HCT116 (cell line): ENCODE measurements around the gene PODN. TPM values are rescaled to one million over a fixed set of nuclear protein-coding genes. Genes with fewer than 3 reads are reported as not detected.

Experiments used
- ATAC-seq: fragments of 200-7000 bp; cut with Tn5 transposase; 2 replicates; pipeline ENCODE4 v1.9.1; 2020; ENCODE audit warnings: mild to moderate bottlenecking, moderate library complexity
- BruUV-seq: library from RNA; stranded (reverse); fragments of 400-500 nt; replicated peaks from 2 replicates; lab custom pipeline; 2021; lab: Mats Ljungman, UMichigan
- CTCF ChIA-PET: fragments of 300-600 bp; sonication (Branson Sonifier 250); formaldehyde crosslinking; loops from one replicate; lab custom pipeline; 2021; ENCODE audit warnings: antibody characterized with exemption; lab: Charles Lee
- POLR2A ChIA-PET: fragments of 300-600, 350-600 bp; sonication (Branson Sonifier 250); formaldehyde crosslinking; loops from one replicate; lab custom pipeline; 2021; ENCODE audit warnings: antibody characterized with exemption; lab: Charles Lee
- RAD21 ChIA-PET, 2 experiments: fragments of 300-600 bp; sonication (Branson Sonifier 250); formaldehyde crosslinking; loops; one replicate each; lab custom pipeline; 2023; ENCODE audit warnings: low total read pairs in 2 of 2; ENCODE audit not compliant: uncharacterized antibody in 2 of 2, unreplicated experiment in 2 of 2, low non-redundant PET in 1 of 2; lab: Charles Lee
- DNase-seq: peaks from one replicate; pipeline ENCODE4 v3.0.0-alpha.2; 2010; ENCODE audit warnings: low read depth, low spot score
- H2AFZ ChIP-seq: fragments of 200-600 bp; shearing (Covaris generic), sonication (generic); 2 replicates; pipeline ENCODE4 v1.6.1; 2017; ENCODE audit warnings: low read depth, mixed run types, mixed read lengths, antibody characterized with exemption, low read length; ENCODE audit not compliant: poor library complexity, severe bottlenecking
- H3K27ac ChIP-seq: 2 replicates; pipeline ENCODE4 v1.5.1; 2012; ENCODE audit warnings: low read depth, low read length
- H3K27me3 ChIP-seq: fragments of 200-600 bp; sonication (generic); 2 replicates; pipeline ENCODE4 v1.6.1; 2016; ENCODE audit warnings: mixed run types, low read length, mixed read lengths; ENCODE audit not compliant: insufficient read depth
- H3K36me3 ChIP-seq, 2 experiments: fragments of 200-500 bp in 1 of 2; fragments of 200-600 bp in 1 of 2; sonication (Bioruptor generic) in 1 of 2; sonication (generic) in 1 of 2; 2 replicates each; pipeline versions ENCODE4 v1.5.1 to v1.6.1; 2014 to 2016; ENCODE audit warnings: low read length in 2 of 2, inconsistent platforms in 1 of 2, mixed read lengths in 1 of 2, mixed run types in 1 of 2; ENCODE audit not compliant: insufficient read depth in 2 of 2, control insufficient read depth in 1 of 2
- H3K4me1 ChIP-seq, 2 experiments: fragments of 200-600 bp in 1 of 2; sonication (generic) in 1 of 2; 2 replicates each; pipeline versions ENCODE4 v1.5.1 to v1.6.1; 2012 to 2017; ENCODE audit warnings: low read length in 2 of 2, inconsistent platforms in 1 of 2, mild to moderate bottlenecking in 1 of 2, mixed read lengths in 1 of 2, mixed run types in 1 of 2, moderate library complexity in 1 of 2; ENCODE audit not compliant: insufficient read depth in 2 of 2, control insufficient read depth in 1 of 2
- H3K4me2 ChIP-seq: fragments of 200-600 bp; sonication (generic); 2 replicates; pipeline ENCODE4 v1.6.1; 2017; ENCODE audit warnings: mixed run types, low read length, mixed read lengths
- H3K4me3 ChIP-seq, 2 experiments: fragments of 200-600 bp in 1 of 2; sonication (generic) in 1 of 2; replicated peaks in 1 of 2; 2 replicates each; pipeline ENCODE4 v1.5.1; 2011 to 2016; ENCODE audit warnings: low read length in 2 of 2, control low read depth in 1 of 2, low read depth in 1 of 2, mild to moderate bottlenecking in 1 of 2, mixed read lengths in 1 of 2, mixed run types in 1 of 2
- H3K79me2 ChIP-seq: fragments of 200-600 bp; sonication (generic); 2 replicates; pipeline ENCODE4 v1.6.1; 2017; ENCODE audit warnings: mild to moderate bottlenecking, mixed run types, low read length, moderate library complexity, mixed read lengths; ENCODE audit not compliant: insufficient read depth
- H3K9ac ChIP-seq: fragments of 200-600 bp; sonication (generic); 2 replicates; pipeline ENCODE4 v1.6.1; 2016; ENCODE audit warnings: low read length, mixed read lengths
- H3K9me2 ChIP-seq: fragments of 200-600 bp; sonication (generic), shearing (Covaris generic); 2 replicates; pipeline ENCODE4 v1.6.1; 2017; ENCODE audit warnings: mixed run types, mild to moderate bottlenecking, moderate library complexity; ENCODE audit not compliant: insufficient read depth
- H3K9me3 ChIP-seq, 2 experiments: fragments of 200-500 bp in 1 of 2; fragments of 200-600 bp in 1 of 2; sonication (Bioruptor generic) in 1 of 2; sonication (generic) in 1 of 2; 2 replicates each; pipeline ENCODE4 v1.6.1; 2014 to 2017; ENCODE audit warnings: low read length in 2 of 2, mixed read lengths in 2 of 2, inconsistent platforms in 1 of 2, low read depth in 1 of 2, mild to moderate bottlenecking in 1 of 2, mixed run types in 1 of 2, moderate library complexity in 1 of 2; ENCODE audit not compliant: control insufficient read depth in 1 of 2, insufficient read depth in 1 of 2
- H4K20me1 ChIP-seq: fragments of 200-600 bp; sonication (generic), shearing (Covaris generic); 2 replicates; pipeline ENCODE4 v1.6.1; 2017; ENCODE audit warnings: mixed run types, mild to moderate bottlenecking, moderate library complexity; ENCODE audit not compliant: insufficient read depth
- CEBPB ChIP-seq: IDR thresholded peaks from 2 replicates; pipeline ENCODE4 v1.6.1; 2012; ENCODE audit warnings: low read depth
- FOSL1 ChIP-seq: IDR thresholded peaks from 2 replicates; pipeline ENCODE4 v1.6.1; 2012; ENCODE audit warnings: low read depth
- JUND ChIP-seq: IDR thresholded peaks from 2 replicates; pipeline ENCODE4 v1.6.1; 2012
- RAD21 ChIP-seq: IDR thresholded peaks from 2 replicates; pipeline ENCODE4 v1.6.1; 2012; ENCODE audit warnings: low read depth, mild to moderate bottlenecking
- SIN3A ChIP-seq: IDR thresholded peaks from 2 replicates; pipeline ENCODE4 v1.6.1; 2012; ENCODE audit warnings: low read depth
- TCF7L2 ChIP-seq: IDR thresholded peaks from 2 replicates; pipeline ENCODE4 v1.7.0; 2011; ENCODE audit warnings: borderline replicate concordance, inconsistent platforms; ENCODE audit not compliant: insufficient read depth, insufficient read length; ENCODE audit errors: extremely low read depth
- intact Hi-C: fragments of 100-400 bp; cut with micrococcal nuclease; formaldehyde crosslinking; loops from 2 replicates; pipeline ENCODE4 v1.10.0; 2022
- total RNA-seq: library from RNA; stranded (reverse); gene quantifications from one replicate; pipeline ENCODE4 v1.2.1, GENCODE V29; 2021; ENCODE audit not compliant: unreplicated experiment
- TF ChIP-seq, protein P1 (sequence below): IDR thresholded peaks from 2 replicates; pipeline ENCODE4 v1.6.1; 2012; ENCODE audit warnings: low read depth
- TF ChIP-seq, protein P2 (sequence below), 3 experiments: fragments of 200-600 bp in 1 of 3; sonication (generic) in 1 of 3; IDR thresholded peaks in 2 of 3; conservative IDR thresholded peaks in 1 of 3; 2 replicates each; pipeline ENCODE4 v1.5.1; 2012 to 2017; ENCODE audit warnings: low read depth in 2 of 3, low read length in 2 of 3, antibody characterized with exemption in 1 of 3, borderline replicate concordance in 1 of 3, control low read depth in 1 of 3, mild to moderate bottlenecking in 1 of 3, mixed read lengths in 1 of 3, mixed run types in 1 of 3, moderate library complexity in 1 of 3; ENCODE audit not compliant: insufficient read depth in 1 of 3

The PODN gene
- total RNA-seq, 1 experiment from 2014 or later: 0.22 TPM

- TF ChIP-seq, protein P1, sequence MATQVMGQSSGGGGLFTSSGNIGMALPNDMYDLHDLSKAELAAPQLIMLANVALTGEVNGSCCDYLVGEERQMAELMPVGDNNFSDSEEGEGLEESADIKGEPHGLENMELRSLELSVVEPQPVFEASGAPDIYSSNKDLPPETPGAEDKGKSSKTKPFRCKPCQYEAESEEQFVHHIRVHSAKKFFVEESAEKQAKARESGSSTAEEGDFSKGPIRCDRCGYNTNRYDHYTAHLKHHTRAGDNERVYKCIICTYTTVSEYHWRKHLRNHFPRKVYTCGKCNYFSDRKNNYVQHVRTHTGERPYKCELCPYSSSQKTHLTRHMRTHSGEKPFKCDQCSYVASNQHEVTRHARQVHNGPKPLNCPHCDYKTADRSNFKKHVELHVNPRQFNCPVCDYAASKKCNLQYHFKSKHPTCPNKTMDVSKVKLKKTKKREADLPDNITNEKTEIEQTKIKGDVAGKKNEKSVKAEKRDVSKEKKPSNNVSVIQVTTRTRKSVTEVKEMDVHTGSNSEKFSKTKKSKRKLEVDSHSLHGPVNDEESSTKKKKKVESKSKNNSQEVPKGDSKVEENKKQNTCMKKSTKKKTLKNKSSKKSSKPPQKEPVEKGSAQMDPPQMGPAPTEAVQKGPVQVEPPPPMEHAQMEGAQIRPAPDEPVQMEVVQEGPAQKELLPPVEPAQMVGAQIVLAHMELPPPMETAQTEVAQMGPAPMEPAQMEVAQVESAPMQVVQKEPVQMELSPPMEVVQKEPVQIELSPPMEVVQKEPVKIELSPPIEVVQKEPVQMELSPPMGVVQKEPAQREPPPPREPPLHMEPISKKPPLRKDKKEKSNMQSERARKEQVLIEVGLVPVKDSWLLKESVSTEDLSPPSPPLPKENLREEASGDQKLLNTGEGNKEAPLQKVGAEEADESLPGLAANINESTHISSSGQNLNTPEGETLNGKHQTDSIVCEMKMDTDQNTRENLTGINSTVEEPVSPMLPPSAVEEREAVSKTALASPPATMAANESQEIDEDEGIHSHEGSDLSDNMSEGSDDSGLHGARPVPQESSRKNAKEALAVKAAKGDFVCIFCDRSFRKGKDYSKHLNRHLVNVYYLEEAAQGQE: no peak
Measured at GRCh38 chr1:53093778-53094532, 31.9 kb downstream of the PODN start (continued).

- ChIA-PET CTCF (no interaction called here), POLR2A (no interaction called here), RAD21 (no interaction called here)
- H3K9me3 ChIP-seq: peaks cover 12 to 38% of the 10 kb centered on the region in 2 experiments; a peak in 2 of 4 replicates
- TF ChIP-seq JUND: no peak
- no peak for TF ChIP-seq FOSL1
- no peak for TF ChIP-seq SIN3A
- TF ChIP-seq, protein P2, sequence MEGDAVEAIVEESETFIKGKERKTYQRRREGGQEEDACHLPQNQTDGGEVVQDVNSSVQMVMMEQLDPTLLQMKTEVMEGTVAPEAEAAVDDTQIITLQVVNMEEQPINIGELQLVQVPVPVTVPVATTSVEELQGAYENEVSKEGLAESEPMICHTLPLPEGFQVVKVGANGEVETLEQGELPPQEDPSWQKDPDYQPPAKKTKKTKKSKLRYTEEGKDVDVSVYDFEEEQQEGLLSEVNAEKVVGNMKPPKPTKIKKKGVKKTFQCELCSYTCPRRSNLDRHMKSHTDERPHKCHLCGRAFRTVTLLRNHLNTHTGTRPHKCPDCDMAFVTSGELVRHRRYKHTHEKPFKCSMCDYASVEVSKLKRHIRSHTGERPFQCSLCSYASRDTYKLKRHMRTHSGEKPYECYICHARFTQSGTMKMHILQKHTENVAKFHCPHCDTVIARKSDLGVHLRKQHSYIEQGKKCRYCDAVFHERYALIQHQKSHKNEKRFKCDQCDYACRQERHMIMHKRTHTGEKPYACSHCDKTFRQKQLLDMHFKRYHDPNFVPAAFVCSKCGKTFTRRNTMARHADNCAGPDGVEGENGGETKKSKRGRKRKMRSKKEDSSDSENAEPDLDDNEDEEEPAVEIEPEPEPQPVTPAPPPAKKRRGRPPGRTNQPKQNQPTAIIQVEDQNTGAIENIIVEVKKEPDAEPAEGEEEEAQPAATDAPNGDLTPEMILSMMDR (IDR thresholded peaks at IDR 0.05 in 2 of 3, conservative IDR thresholded peaks at IDR 0.05 in 1 of 3; ENCODE audit: borderline replicate concordance in 1 of 3, insufficient read depth in 1 of 3, low read depth in 2 of 3, low read length in 2 of 3): no peak
- no peak for TF ChIP-seq TCF7L2
- TF ChIP-seq CEBPB: no peak
- no peak for TF ChIP-seq RAD21
- DNase-seq: no peak
- H3K9ac ChIP-seq: no peak overlapping the region
- intact Hi-C loops: no loop called here
- H3K9me2 ChIP-seq: no peaks in the 10 kb centered on the region
- no peaks in the 10 kb centered on the region for H3K79me2 ChIP-seq
- no peaks in the 10 kb centered on the region for H3K27me3 ChIP-seq
- no peaks in the 10 kb centered on the region for H3K36me3 ChIP-seq
- peaks cover 0 to 8% of the 10 kb centered on the region in 2 experiments; a peak in 2 of 4 replicates for H3K4me1 ChIP-seq
- no peak for ATAC-seq
- H2AFZ ChIP-seq: no peak overlapping the region
- no peak overlapping the region; the same call in 1 of the 2 replicates for H3K27ac ChIP-seq
- H4K20me1 ChIP-seq: no peaks in the 10 kb centered on the region
- H3K4me3 ChIP-seq: no peak overlapping the region
- BruUV-seq: no TSS peak
- no peak overlapping the region for H3K4me2 ChIP-seq
Measured at GRCh38 chr1:53094533-53094919, 32.5 kb downstream of the PODN start.
